SK-N-SH treated with all-trans-retinoic acid at 6 μM for 48 hours (cell line): ENCODE data around the gene KCNH1.
A peak's percentile ranks its signal among the peaks of the same experiment; 100 is the strongest.

Experiments used
- ATAC-seq: fragments of 200-7000 bp; cut with Tn5 transposase; 3 replicates; pipeline ENCODE4 v1.9.1; 2020; ENCODE audit warnings: mild to moderate bottlenecking, moderate library complexity
- ARNTL ChIP-seq: fragments of 450-650 bp; formaldehyde crosslinking; IDR thresholded peaks from 2 replicates; pipeline ENCODE4 v1.5.0; 2020; ENCODE audit warnings: low read depth, mild to moderate bottlenecking, moderate library complexity, borderline replicate concordance
- BACH2 ChIP-seq: fragments of 250-450 bp; sonication (Bioruptor Pico); IDR thresholded peaks from 2 replicates; pipeline ENCODE4 v1.9.0; 2021; ENCODE audit warnings: mild to moderate bottlenecking, borderline replicate concordance
- CREB5 ChIP-seq: fragments of 250-450 bp; sonication (Bioruptor Pico); IDR thresholded peaks from 2 replicates; pipeline ENCODE4 v1.5.1; 2020; ENCODE audit warnings: low read depth, mild to moderate bottlenecking, moderate library complexity
- CSDC2 ChIP-seq: fragments of 250-450 bp; sonication (Bioruptor Pico); IDR thresholded peaks from 2 replicates; pipeline ENCODE4 v1.5.0; 2020; ENCODE audit warnings: mild to moderate bottlenecking, moderate library complexity
- ESRRG ChIP-seq: fragments of 250-450 bp; sonication (Bioruptor Pico); IDR thresholded peaks from 2 replicates; pipeline ENCODE4 v1.6.1; 2021; ENCODE audit warnings: mild to moderate bottlenecking
- GLIS3 ChIP-seq: fragments of 250-450 bp; sonication (Bioruptor Pico); IDR thresholded peaks from 2 replicates; pipeline ENCODE4 v1.5.0; 2020; ENCODE audit warnings: mild to moderate bottlenecking, moderate library complexity
- ISL1 ChIP-seq: fragments of 250-450 bp; sonication (Bioruptor Pico); IDR thresholded peaks from 2 replicates; pipeline ENCODE4 v2.1.2; 2022; ENCODE audit warnings: mild to moderate bottlenecking, moderate library complexity
- OSR1 ChIP-seq: fragments of 250-450 bp; sonication (Bioruptor Pico); IDR thresholded peaks from 2 replicates; pipeline ENCODE4 v1.8.0; 2022; ENCODE audit warnings: moderate library complexity, mild to moderate bottlenecking, inconsistent platforms
- RARB ChIP-seq: fragments of 250-450 bp; sonication (Bioruptor Pico); IDR thresholded peaks from 2 replicates; pipeline ENCODE4 v1.8.0; 2021; ENCODE audit warnings: mild to moderate bottlenecking, moderate library complexity
- SNAI2 ChIP-seq: fragments of 250-450 bp; sonication (Bioruptor Pico); IDR thresholded peaks from 2 replicates; pipeline ENCODE4 v1.5.0; 2020; ENCODE audit warnings: mild to moderate bottlenecking, moderate library complexity
- TCF4 ChIP-seq: fragments of 250-450 bp; sonication (Bioruptor Pico); IDR thresholded peaks from 2 replicates; pipeline ENCODE4 v1.8.0; 2021; ENCODE audit warnings: mild to moderate bottlenecking, moderate library complexity, borderline replicate concordance
- TOX ChIP-seq: fragments of 250-450 bp; sonication (Bioruptor Pico); IDR thresholded peaks from 2 replicates; pipeline ENCODE4 v1.8.0; 2021; ENCODE audit warnings: mild to moderate bottlenecking, moderate library complexity, borderline replicate concordance
- TSHZ2 ChIP-seq: fragments of 250-450 bp; sonication (Bioruptor Pico); IDR thresholded peaks from 2 replicates; pipeline ENCODE4 v1.5.0; 2020; ENCODE audit warnings: mild to moderate bottlenecking, moderate library complexity
- ZC3H10 ChIP-seq: fragments of 250-450 bp; sonication (Bioruptor Pico); IDR thresholded peaks from 2 replicates; pipeline ENCODE4 v1.5.1; 2021; ENCODE audit warnings: mild to moderate bottlenecking, moderate library complexity
- ZFP3 ChIP-seq: fragments of 250-450 bp; sonication (Bioruptor Pico); IDR thresholded peaks from 2 replicates; pipeline ENCODE4 v1.5.0; 2020; ENCODE audit warnings: mild to moderate bottlenecking, moderate library complexity
- ZFP30 ChIP-seq: fragments of 450-650 bp; formaldehyde crosslinking; IDR thresholded peaks from 2 replicates; pipeline ENCODE4 v1.5.0; 2022; ENCODE audit warnings: mild to moderate bottlenecking, moderate library complexity
- ZNF565 ChIP-seq: fragments of 450-650 bp; formaldehyde crosslinking; conservative IDR thresholded peaks from 2 replicates; pipeline ENCODE4 v1.5.0; 2020; ENCODE audit warnings: low read depth, mild to moderate bottlenecking, moderate library complexity
- ZNF8 ChIP-seq: fragments of 450-650 bp; formaldehyde crosslinking; IDR thresholded peaks from 2 replicates; pipeline ENCODE4 v1.5.0; 2020; ENCODE audit warnings: mild to moderate bottlenecking, moderate library complexity
- TF ChIP-seq, protein P1 (sequence below): fragments of 250-450 bp; sonication (Bioruptor Pico); IDR thresholded peaks from 2 replicates; pipeline ENCODE4 v1.8.0; 2021; ENCODE audit warnings: low read depth, mild to moderate bottlenecking, moderate library complexity, borderline replicate concordance
- TF ChIP-seq, protein P2 (sequence below): fragments of 250-450 bp; sonication (Bioruptor Pico); IDR thresholded peaks from 2 replicates; pipeline ENCODE4 v1.5.1; 2021; ENCODE audit warnings: mild to moderate bottlenecking, moderate library complexity

Gene KCNH1

DNA sequence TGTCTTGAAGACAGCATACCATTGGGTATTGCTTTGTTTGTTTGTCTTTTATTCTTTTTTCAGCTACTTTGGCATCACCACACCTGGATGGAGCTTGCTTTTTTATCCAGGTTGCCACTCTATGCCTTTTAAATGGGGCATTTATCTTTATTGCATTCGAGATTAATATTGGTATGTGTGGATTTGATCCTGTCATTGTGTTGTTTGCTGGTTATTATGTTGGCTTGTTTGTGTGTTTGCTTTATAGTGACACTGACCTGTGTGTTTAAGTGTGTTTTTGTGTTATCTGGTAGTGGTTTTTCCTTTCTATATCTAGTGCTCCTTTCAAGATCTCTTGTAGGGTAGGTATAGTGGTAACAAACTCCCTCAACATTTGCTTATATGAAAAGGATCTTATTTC, 24.9 kb upstream of the KCNH1 start:
- TF ChIP-seq TSHZ2 (no peak), ISL1 (CRISPR knock-in tag) (no peak), ZNF8 (CRISPR knock-in tag) (no peak), BACH2 (no peak), ARNTL (CRISPR knock-in tag) (no peak), ZC3H10 (CRISPR knock-in tag) (no peak), GLIS3 (CRISPR knock-in tag) (no peak), OSR1 (CRISPR knock-in tag) (no peak)
- TF ChIP-seq, protein P1, sequence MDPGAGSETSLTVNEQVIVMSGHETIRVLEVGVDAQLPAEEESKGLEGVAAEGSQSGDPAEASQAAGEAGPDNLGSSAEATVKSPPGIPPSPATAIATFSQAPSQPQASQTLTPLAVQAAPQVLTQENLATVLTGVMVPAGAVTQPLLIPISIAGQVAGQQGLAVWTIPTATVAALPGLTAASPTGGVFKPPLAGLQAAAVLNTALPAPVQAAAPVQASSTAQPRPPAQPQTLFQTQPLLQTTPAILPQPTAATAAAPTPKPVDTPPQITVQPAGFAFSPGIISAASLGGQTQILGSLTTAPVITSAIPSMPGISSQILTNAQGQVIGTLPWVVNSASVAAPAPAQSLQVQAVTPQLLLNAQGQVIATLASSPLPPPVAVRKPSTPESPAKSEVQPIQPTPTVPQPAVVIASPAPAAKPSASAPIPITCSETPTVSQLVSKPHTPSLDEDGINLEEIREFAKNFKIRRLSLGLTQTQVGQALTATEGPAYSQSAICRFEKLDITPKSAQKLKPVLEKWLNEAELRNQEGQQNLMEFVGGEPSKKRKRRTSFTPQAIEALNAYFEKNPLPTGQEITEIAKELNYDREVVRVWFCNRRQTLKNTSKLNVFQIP (CRISPR knock-in tag): no peak
- no peak for ATAC-seq

DNA sequence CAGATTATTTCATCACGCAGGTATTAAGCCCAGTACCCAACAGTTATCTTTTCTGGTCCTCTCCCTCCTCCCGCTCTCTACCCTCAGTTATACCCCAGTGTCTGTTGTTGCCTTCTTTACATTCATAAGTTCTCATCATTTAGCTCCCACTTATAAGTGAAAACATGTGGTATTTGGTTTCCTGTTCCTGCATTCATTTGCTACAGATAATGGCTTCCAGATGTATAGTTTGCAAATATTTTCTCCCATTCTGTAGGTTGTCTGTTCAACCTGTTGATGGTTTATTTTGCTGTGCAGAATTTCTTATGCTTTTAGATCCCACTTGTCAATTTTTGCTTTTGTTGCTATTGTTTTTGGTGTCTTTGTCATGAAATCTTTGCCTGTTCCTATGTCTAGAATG, 21.1 kb upstream of the KCNH1 start:
- ATAC-seq: peak; percentile 70
- TF ChIP-seq ESRRG (no peak), TCF4 (CRISPR knock-in tag) (peak; percentile 93), SNAI2 (CRISPR knock-in tag) (no peak), TSHZ2 (no peak), ARNTL (CRISPR knock-in tag) (no peak)

DNA sequence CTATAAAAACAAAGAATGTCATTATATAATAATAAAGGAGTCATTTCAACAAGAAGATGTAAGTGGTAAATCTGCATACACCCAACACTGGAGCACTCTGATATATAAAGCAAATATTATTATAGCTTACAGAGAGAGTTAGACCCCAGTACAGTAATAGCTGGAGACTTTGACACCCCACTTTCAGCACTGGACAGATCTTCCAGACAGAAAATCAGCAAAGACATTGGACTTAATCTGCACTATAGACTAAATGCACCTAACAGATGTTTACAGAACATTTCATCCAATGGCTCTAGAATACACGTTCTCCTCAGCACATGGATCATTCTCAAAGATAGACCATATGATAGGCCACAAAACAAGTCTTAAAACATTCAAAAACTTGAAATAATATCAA, 20.0 kb upstream of the KCNH1 start:
- TF ChIP-seq OSR1 (CRISPR knock-in tag) (no peak), TSHZ2 (no peak), ZFP3 (CRISPR knock-in tag) (no peak), BACH2 (no peak), ZFP30 (CRISPR knock-in tag) (no peak), ZC3H10 (CRISPR knock-in tag) (no peak), GLIS3 (CRISPR knock-in tag) (no peak), ZNF565 (CRISPR knock-in tag) (no peak), CSDC2 (CRISPR knock-in tag) (no peak), ESRRG (no peak), ZNF8 (CRISPR knock-in tag) (no peak), TOX (CRISPR knock-in tag) (no peak), ARNTL (CRISPR knock-in tag) (no peak), ISL1 (CRISPR knock-in tag) (no peak), RARB (CRISPR knock-in tag) (no peak), CREB5 (CRISPR knock-in tag) (no peak), SNAI2 (CRISPR knock-in tag) (no peak)
- TF ChIP-seq, protein P1 (CRISPR knock-in tag): no peak
- TF ChIP-seq, protein P2, sequence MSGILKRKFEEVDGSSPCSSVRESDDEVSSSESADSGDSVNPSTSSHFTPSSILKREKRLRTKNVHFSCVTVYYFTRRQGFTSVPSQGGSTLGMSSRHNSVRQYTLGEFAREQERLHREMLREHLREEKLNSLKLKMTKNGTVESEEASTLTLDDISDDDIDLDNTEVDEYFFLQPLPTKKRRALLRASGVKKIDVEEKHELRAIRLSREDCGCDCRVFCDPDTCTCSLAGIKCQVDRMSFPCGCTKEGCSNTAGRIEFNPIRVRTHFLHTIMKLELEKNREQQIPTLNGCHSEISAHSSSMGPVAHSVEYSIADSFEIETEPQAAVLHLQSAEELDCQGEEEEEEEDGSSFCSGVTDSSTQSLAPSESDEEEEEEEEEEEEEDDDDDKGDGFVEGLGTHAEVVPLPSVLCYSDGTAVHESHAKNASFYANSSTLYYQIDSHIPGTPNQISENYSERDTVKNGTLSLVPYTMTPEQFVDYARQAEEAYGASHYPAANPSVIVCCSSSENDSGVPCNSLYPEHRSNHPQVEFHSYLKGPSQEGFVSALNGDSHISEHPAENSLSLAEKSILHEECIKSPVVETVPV (CRISPR knock-in tag): no peak
- no peak for ATAC-seq
